Subcutaneous adipose tissue (tissue), 4 donors: ENCODE results near the gene SELENON. TPM values are rescaled to one million over a fixed set of nuclear protein-coding genes. Genes with fewer than 3 reads are reported as not detected.

Source experiments
- total RNA-seq, 4 donors: library from RNA; depleted of rRNA; stranded (reverse); fragments of >200 nt; gene quantifications; one replicate each; pipeline ENCODE4 v1.1.0, GENCODE V29; 2016
- TF ChIP-seq, protein P1 (sequence below): fragments of 450-650 bp; IDR thresholded peaks from one replicate; pipeline ENCODE4 v1.5.1; 2016; ENCODE audit warnings: low read depth, mild to moderate bottlenecking, control low read depth, antibody characterized with exemption, moderate library complexity

Gene SELENON
- total RNA-seq, 4 donors from 2014 or later: 20.9 to 52.0 (median 25.2) TPM

DNA sequence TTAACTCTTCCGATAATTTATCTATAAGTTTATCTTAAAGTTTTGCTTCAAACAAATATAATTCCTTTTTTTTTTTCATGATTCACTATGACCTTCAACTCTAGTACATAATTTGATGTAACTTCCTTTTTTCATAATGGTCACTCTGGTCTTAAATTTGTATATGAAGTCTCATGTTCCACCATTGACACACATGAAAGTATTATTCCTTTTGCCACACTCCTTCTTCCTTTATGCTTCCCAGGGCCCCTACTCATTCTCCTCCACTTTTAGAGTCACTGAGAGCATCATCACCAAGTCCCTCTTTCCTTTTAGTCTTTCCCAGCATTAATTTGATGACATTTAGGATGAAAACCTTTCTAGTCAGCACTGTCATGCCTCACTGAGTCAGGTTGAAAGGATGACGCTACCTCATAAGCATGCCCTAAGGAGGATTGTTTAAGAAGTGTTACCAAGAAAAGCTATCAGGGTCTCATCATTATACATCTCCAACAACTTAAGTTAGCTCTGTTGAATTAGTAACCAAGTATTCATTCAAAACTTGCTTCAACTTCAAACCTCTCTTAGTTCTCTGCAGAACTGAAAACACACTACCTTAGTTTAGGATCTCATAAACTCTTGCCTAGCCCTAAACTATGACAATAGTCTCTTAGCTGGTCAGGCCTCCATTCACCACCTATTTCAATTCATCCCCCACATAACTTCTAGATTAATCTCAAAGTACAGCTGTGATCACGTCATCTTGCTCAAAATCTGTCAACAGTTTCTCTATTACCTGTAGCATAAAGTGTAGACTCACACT lies 44.7 kb downstream of the SELENON start:
- TF ChIP-seq, protein P1, sequence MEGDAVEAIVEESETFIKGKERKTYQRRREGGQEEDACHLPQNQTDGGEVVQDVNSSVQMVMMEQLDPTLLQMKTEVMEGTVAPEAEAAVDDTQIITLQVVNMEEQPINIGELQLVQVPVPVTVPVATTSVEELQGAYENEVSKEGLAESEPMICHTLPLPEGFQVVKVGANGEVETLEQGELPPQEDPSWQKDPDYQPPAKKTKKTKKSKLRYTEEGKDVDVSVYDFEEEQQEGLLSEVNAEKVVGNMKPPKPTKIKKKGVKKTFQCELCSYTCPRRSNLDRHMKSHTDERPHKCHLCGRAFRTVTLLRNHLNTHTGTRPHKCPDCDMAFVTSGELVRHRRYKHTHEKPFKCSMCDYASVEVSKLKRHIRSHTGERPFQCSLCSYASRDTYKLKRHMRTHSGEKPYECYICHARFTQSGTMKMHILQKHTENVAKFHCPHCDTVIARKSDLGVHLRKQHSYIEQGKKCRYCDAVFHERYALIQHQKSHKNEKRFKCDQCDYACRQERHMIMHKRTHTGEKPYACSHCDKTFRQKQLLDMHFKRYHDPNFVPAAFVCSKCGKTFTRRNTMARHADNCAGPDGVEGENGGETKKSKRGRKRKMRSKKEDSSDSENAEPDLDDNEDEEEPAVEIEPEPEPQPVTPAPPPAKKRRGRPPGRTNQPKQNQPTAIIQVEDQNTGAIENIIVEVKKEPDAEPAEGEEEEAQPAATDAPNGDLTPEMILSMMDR: no peak

DNA sequence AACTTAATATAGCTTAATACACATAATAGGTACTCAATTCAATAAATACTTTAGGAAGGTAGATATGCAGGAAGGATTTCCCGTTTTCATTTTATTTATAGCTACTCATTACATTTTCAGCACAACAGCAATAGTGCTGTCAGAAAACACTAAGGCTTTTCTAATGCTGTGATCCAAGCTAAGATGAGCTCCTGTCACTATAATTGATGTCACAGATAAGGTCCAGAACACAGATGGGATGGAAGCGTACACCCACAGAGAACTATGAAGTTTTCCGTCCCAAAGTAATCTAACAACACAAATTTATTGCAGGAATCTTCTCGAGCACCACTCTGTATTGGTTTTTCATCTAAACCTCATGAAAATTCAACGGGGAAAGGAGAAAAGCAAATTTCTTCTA lies 45.7 kb downstream of the SELENON start:
- TF ChIP-seq, protein P1: no peak

DNA sequence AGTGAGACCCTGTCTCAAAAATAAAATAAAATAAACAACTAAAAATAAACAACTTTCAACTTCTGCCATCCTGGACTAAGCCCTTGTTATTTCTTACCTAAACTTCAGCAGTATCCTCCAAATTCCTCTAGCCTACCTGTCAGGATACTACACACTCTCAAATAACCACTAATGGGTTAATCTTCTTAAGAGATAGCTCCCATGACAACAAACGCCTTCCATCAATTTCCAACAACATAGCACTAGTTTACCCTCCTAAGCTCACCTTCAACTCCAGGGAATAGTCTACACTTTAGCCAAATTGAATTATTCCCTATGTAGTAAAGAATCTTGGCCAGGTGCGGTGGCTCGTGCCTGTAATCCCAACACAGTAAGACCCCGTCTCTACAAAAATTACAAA lies 47.9 kb downstream of the SELENON start:
- TF ChIP-seq, protein P1: no peak

DNA sequence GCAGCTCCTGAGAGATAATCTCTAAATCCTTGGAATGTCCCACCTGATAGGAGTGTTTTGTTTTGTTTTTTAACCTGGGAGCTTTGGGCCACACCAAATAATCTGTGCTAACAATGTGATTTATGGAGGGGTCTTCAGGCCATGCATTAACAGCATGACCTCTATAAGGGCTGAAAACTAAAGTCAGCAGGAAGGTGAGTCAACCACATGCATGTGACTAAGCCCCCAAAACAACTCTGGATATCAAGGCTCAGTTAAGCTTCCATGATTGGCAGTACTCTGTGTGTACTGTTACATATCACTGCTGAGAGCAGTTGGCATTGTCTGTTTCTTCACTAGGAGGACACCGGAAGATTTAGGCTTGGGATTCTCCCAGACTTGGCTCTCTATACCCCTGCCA lies 48.5 kb downstream of the SELENON start:
- TF ChIP-seq, protein P1: no peak

DNA sequence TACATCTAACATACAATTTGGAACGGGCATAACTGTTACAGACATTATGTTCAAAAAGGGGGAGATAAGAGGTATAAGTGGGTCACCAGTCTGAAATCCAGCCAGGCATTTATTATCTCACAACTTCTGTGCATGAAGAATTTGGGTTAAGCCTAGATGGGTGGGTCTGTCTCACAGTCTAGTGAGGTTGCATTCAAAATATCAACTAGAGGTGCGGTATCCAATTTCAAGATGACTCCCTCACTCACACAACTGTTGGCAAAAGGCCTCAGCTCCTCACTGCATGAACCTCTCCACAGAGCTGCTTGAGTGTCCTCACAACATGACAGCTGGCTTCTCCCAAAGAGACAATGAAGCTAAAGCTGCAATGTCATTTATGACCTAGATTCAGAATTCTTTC lies 54.6 kb downstream of the SELENON start:
- TF ChIP-seq, protein P1: no peak

DNA sequence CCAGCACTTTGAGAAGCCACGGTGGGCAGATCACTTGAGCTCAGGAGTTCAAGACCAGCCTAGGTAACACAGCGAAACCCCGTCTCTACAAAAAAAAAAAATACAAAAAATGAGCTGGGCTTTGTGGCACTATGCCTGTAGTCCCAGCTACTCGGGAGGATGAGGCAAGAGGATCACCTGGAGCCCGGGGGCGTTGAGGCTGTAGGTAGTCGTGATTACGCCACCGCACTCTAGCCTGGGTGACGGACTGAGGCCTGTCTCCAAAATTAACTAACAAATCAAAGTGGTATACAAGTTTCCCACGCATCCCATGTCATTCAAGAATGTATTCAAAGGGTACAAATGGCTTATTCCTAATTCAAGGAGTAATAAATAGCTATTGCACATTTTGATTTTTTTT lies 56.9 kb downstream of the SELENON start:
- TF ChIP-seq, protein P1: no peak

DNA sequence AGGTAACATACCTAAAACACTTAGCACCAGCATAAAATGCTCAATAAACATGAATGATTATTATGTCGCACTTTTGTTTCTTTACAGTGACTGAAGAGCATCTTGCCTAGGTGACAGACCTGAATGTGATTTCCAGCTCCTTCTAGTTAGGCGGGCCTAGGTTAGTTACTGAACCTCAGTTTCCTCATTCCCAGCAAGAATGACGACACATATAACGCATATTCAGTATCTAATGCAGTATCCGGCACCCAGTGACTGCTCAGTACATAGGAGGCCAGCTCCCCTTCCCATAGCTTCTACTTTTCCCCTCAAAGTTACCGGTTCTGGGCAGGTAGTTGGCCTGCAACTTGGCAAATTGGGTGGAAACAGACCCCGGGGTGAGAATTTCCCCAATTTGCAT lies 58.5 kb downstream of the SELENON start:
- TF ChIP-seq, protein P1: no peak
